ENCODE data around the gene MXD3.
"Not testable (repeated sequence)": the region's sequence is repeated elsewhere in the genome, so short reads cannot be mapped to it uniquely, and the experiment has no call there.

The MXD3 gene

GRCh38 chr5:177320879-177321278 lies 9.2 kb upstream of the MXD3 start:
- no peak for DNase-seq (ENCODE audit: low read depth in 1 of 2, low spot score in 1 of 2)

- DNase-seq (ENCODE audit: low read depth in 1 of 2, low spot score in 1 of 2), result no peak
These were observed 8.4 kb upstream of the MXD3 start for GRCh38 chr5:177319913-177320588.

- DNase-seq (ENCODE audit: low read depth in 1 of 2, low spot score in 1 of 2), result peak; percentile 56
These were observed 6.3 kb upstream of the MXD3 start for GRCh38 chr5:177317959-177318377.

- no peak for DNase-seq (ENCODE audit: low read depth in 1 of 2, low spot score in 1 of 2)
These were observed 4.3 kb upstream of the MXD3 start for GRCh38 chr5:177316005-177316404.

GRCh38 chr5:177315411-177315810 lies 3.7 kb upstream of the MXD3 start:
- no peak for DNase-seq (ENCODE audit: low read depth in 1 of 2, low spot score in 1 of 2)

- DNase-seq (ENCODE audit: low read depth in 1 of 2, low spot score in 1 of 2), result no peak
These were observed 3.0 kb upstream of the MXD3 start for GRCh38 chr5:177314376-177315342.

- no peak for DNase-seq (ENCODE audit: low read depth in 1 of 2, low spot score in 1 of 2)
These were observed 2.0 kb upstream of the MXD3 start for GRCh38 chr5:177313561-177314259.

- DNase-seq (ENCODE audit: low read depth in 1 of 2, low spot score in 1 of 2), result no peak
These were observed 1.0 kb upstream of the MXD3 start for GRCh38 chr5:177312649-177313181.

- no peak for DNase-seq (ENCODE audit: low read depth in 1 of 2, low spot score in 1 of 2)
These were observed 341 bp downstream of the MXD3 start for GRCh38 chr5:177311392-177311722.

GRCh38 chr5:177310757-177311391 lies 824 bp downstream of the MXD3 start:
- no peak for DNase-seq (ENCODE audit: low read depth in 1 of 2, low spot score in 1 of 2)

- no peak for DNase-seq (ENCODE audit: low read depth in 1 of 2, low spot score in 1 of 2)
These were observed 1.4 kb downstream of the MXD3 start for GRCh38 chr5:177310332-177310731.

- peak; percentile 47 to 60 for DNase-seq (ENCODE audit: low read depth in 1 of 2, low spot score in 1 of 2)
These were observed 2.1 kb downstream of the MXD3 start for GRCh38 chr5:177309351-177310191.

GRCh38 chr5:177308740-177309139 lies 3.0 kb downstream of the MXD3 start:
- DNase-seq (ENCODE audit: low read depth in 1 of 2, low spot score in 1 of 2), result no peak

GRCh38 chr5:177307544-177308363 lies 3.9 kb downstream of the MXD3 start:
- no peak for DNase-seq (ENCODE audit: low read depth in 1 of 2, low spot score in 1 of 2)

GRCh38 chr5:177306674-177307543 lies 4.8 kb downstream of the MXD3 start:
- DNase-seq (ENCODE audit: low read depth in 1 of 2, low spot score in 1 of 2), result no peak

GRCh38 chr5:177306103-177306640 lies 5.5 kb downstream of the MXD3 start:
- DNase-seq (ENCODE audit: low read depth in 1 of 2, low spot score in 1 of 2), result not testable (repeated sequence)

GRCh38 chr5:177304392-177305119 lies 7.1 kb downstream of the MXD3 start:
- no peak for DNase-seq (ENCODE audit: low read depth in 1 of 2, low spot score in 1 of 2)

Data from activated T-helper 1 cell treated with anti-CD3 and anti-CD28 coated beads, Interleukin-2, amount 50 U/mL, for 16 hours (primary cell).